Measurements from ENCODE around the gene OXER1.

GRCh38 chr2:42744545-42745082 lies 19.3 kb downstream of the OXER1 start:
- TF ChIP-seq, protein P1, sequence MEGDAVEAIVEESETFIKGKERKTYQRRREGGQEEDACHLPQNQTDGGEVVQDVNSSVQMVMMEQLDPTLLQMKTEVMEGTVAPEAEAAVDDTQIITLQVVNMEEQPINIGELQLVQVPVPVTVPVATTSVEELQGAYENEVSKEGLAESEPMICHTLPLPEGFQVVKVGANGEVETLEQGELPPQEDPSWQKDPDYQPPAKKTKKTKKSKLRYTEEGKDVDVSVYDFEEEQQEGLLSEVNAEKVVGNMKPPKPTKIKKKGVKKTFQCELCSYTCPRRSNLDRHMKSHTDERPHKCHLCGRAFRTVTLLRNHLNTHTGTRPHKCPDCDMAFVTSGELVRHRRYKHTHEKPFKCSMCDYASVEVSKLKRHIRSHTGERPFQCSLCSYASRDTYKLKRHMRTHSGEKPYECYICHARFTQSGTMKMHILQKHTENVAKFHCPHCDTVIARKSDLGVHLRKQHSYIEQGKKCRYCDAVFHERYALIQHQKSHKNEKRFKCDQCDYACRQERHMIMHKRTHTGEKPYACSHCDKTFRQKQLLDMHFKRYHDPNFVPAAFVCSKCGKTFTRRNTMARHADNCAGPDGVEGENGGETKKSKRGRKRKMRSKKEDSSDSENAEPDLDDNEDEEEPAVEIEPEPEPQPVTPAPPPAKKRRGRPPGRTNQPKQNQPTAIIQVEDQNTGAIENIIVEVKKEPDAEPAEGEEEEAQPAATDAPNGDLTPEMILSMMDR (IDR thresholded peaks at IDR 0.05): no peak
- TF ChIP-seq POLR2A (IDR thresholded peaks at IDR 0.05): no peak
